Esophagus muscularis mucosa (tissue), 4 donors: Measurements from ENCODE around the gene MGAT5B.

Source experiments
- CTCF ChIP-seq, 3 experiments: fragments of 200-600 bp in 2 of 3; fragments of 450-650 bp in 1 of 3; sonication (generic) in 2 of 3; IDR thresholded peaks; one replicate each; pipeline ENCODE4 v1.5.1; 2017 to 2019; ENCODE audit warnings: antibody characterized with exemption in 3 of 3, mild to moderate bottlenecking in 2 of 3, moderate library complexity in 1 of 3
- EP300 ChIP-seq: sonication (generic); formaldehyde crosslinking; IDR thresholded peaks from one replicate; pipeline ENCODE4 v1.6.1; 2017; ENCODE audit warnings: antibody characterized with exemption
- POLR2A ChIP-seq: fragments of 450-650 bp; IDR thresholded peaks from one replicate; pipeline ENCODE4 v1.6.1; 2017; ENCODE audit warnings: antibody characterized with exemption, moderate library complexity, mild to moderate bottlenecking, low read depth
- POLR2AphosphoS5 ChIP-seq, 2 donors: sonication (generic); formaldehyde crosslinking; IDR thresholded peaks; one replicate each; pipeline ENCODE4 v1.6.1; 2017; ENCODE audit warnings: antibody characterized with exemption in 2 of 2

GRCh38 chr17:76955191-76955590 is 87.0 kb downstream of the MGAT5B start:
- no peak for TF ChIP-seq CTCF (IDR thresholded peaks at IDR 0.05)
- TF ChIP-seq POLR2AphosphoS5 (IDR thresholded peaks at IDR 0.05): no peak
- no peak for TF ChIP-seq POLR2A
- no peak for TF ChIP-seq EP300
